Naive thymus-derived CD4-positive, alpha-beta T cell (primary cell): ENCODE measurements around the gene GMDS. TPM values are rescaled to one million over a fixed set of nuclear protein-coding genes. Genes with fewer than 3 reads are reported as not detected.

ENCODE experiments used
- ATAC-seq: fragments of 150-1000 bp; cut with Tn5 transposase; 2 replicates; pipeline ENCODE4 v1.10.0; 2021; ENCODE audit warnings: mild to moderate bottlenecking, moderate library complexity
- CTCF ChIA-PET: fragments of 350-600 bp; sonication (Branson Sonifier 250); formaldehyde crosslinking; loops from one replicate; lab custom pipeline; 2021; ENCODE audit warnings: antibody characterized with exemption; lab: Charles Lee
- POLR2A ChIA-PET: fragments of 350-600 bp; sonication (Branson Sonifier 250); formaldehyde crosslinking; loops from one replicate; lab custom pipeline; 2021; ENCODE audit warnings: antibody characterized with exemption, inconsistent platforms; lab: Charles Lee
- DNase-seq, 9 donors: peaks; one replicate each; pipeline versions ENCODE4 v3.0.0 to v3.0.0-alpha.2; 2020 to 2022; ENCODE audit warnings: mixed read lengths in 1 of 9
- H3K27ac ChIP-seq: one replicate; pipeline ENCODE4 v1.7.0; 2013; ENCODE audit warnings: mild to moderate bottlenecking, low read depth, low read length, moderate library complexity
- H3K27me3 ChIP-seq, 2 donors: one replicate each; pipeline ENCODE4 v1.7.0; 2013; ENCODE audit warnings: low read length in 2 of 2, mild to moderate bottlenecking in 2 of 2, moderate library complexity in 2 of 2; ENCODE audit not compliant: control insufficient read depth in 2 of 2, insufficient read depth in 2 of 2
- H3K36me3 ChIP-seq, 3 experiments: 1 replicate in 2 of 3; 2 replicates in 1 of 3; pipeline ENCODE4 v1.7.0; 2013; ENCODE audit warnings: low read length in 3 of 3, mild to moderate bottlenecking in 3 of 3, moderate library complexity in 1 of 3; ENCODE audit not compliant: insufficient read depth in 3 of 3, control insufficient read depth in 2 of 3
- H3K4me1 ChIP-seq, 2 donors: one replicate each; pipeline ENCODE4 v1.7.0; 2013; ENCODE audit warnings: low read length in 2 of 2, mild to moderate bottlenecking in 2 of 2, moderate library complexity in 1 of 2; ENCODE audit not compliant: control insufficient read depth in 2 of 2, insufficient read depth in 2 of 2
- H3K4me3 ChIP-seq: 2 replicates; pipeline ENCODE4 v1.7.0; 2013; ENCODE audit warnings: mild to moderate bottlenecking, low read length
- H3K9me3 ChIP-seq, 3 experiments: 1 replicate in 2 of 3; 2 replicates in 1 of 3; pipeline ENCODE4 v1.7.0; 2013; ENCODE audit warnings: low read length in 3 of 3; ENCODE audit not compliant: control insufficient read depth in 2 of 3
- H3K27ac Mint-ChIP-seq, 9 donors: one replicate each; pipeline ENCODE4 v1.8.0; 2020 to 2022; ENCODE audit warnings: mixed read lengths in 9 of 9, mild to moderate bottlenecking in 8 of 9, moderate library complexity in 5 of 9, inconsistent platforms in 2 of 9
- H3K27me3 Mint-ChIP-seq, 5 donors: one replicate each; pipeline ENCODE4 v1.8.0; 2021 to 2022; ENCODE audit warnings: mixed read lengths in 5 of 5, mild to moderate bottlenecking in 1 of 5
- H3K36me3 Mint-ChIP-seq, 5 donors: one replicate each; pipeline ENCODE4 v1.8.0; 2020 to 2022; ENCODE audit warnings: mixed read lengths in 5 of 5, mild to moderate bottlenecking in 3 of 5, inconsistent platforms in 1 of 5
- H3K4me1 Mint-ChIP-seq, 7 donors: one replicate each; pipeline ENCODE4 v1.8.0; 2020 to 2022; ENCODE audit warnings: mixed read lengths in 7 of 7, mild to moderate bottlenecking in 3 of 7, inconsistent platforms in 1 of 7
- H3K4me3 Mint-ChIP-seq, 10 donors: one replicate each; pipeline ENCODE4 v1.8.0; 2020 to 2022; ENCODE audit warnings: mild to moderate bottlenecking in 10 of 10, mixed read lengths in 10 of 10, moderate library complexity in 6 of 10, inconsistent platforms in 2 of 10
- H3K9me3 Mint-ChIP-seq, 11 donors: one replicate each; pipeline ENCODE4 v1.8.0; 2020 to 2022; ENCODE audit warnings: mixed read lengths in 11 of 11, mild to moderate bottlenecking in 4 of 11, inconsistent platforms in 1 of 11, moderate library complexity in 1 of 11
- intact Hi-C, 2 donors: fragments of 100-400 bp; cut with micrococcal nuclease; formaldehyde crosslinking; loops; one replicate each; pipeline ENCODE4 v1.15.1; 2023
- polyA plus RNA-seq, 2 donors: library from polyadenylated mRNA; unstranded; fragments of 300-500 nt; fragmentation: Illumina TruSeq; gene quantifications; one replicate each; pipeline ENCODE4 v1.2.3, GENCODE V29; 2021
- total RNA-seq, 6 experiments: library from RNA in 5 of 6; stranded (reverse) in 5 of 6; gene quantifications; 1 replicate in 5 of 6; 2 replicates in 1 of 6; pipeline ENCODE4 v1.2.3 and lab custom pipeline; 2021 to 2026

GMDS gene
- total and polyA plus RNA-seq, 7 experiments from 2014 or later, result 12.7 to 33.9 (median 18.3) TPM

DNA sequence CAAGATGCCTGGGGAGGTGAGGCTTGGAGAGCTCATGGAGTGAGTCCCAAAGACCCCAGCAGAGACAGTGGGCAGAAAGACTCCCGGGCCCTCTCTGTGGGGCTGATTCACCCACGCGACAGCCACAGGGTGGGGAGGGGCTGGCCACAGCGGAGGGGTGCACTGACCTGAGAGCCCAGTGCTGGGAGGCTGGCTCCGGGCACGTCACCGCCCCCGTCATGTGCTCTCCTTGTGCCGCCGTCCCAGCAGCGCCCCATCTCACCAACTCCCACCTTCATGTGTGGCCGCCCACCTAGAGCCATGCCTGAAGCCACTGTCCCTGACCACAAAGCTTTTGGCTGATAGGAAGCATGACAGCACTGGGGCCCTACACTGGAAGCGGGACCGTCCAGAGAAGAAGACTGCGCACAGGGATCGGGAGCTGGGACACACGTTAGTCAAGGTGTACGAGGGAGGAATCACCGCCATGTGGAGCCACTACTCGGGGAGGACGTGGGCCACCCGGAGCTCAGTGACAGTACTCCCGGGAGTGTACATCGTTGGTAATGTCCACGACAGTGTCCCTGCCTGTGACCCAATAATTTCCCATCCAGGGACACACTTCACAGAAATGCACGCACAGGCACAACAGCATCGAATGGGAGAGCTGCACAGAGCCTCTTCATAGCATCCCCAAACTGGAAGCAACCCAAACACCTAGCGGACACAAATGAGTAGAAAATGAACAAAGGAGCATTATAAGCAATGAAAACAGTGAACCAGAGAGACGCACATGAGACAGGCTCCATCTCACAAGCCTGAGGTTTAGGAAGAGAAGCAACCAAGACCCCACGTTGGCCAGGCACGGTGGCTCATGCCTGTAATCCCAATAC, 664.0 kb downstream of the GMDS start:
- Mint-ChIP-seq H3K36me3 (no peaks in the 10 kb centered on the region), H3K4me3 (no peak overlapping the region), H3K27me3 (peaks cover 0 to 9% (median 4%) of the 10 kb centered on the region in 5 donors), H3K27ac (no peak overlapping the region), H3K4me1 (peaks cover 0 to 2% (median 0%) of the 10 kb centered on the region in 7 donors), H3K9me3 (no peaks in the 10 kb centered on the region)
- CTCF ChIA-PET, result no interaction called here
- Histone ChIP-seq H3K9me3 (no peaks in the 10 kb centered on the region), H3K27ac (no peak overlapping the region), H3K4me3 (no peak overlapping the region), H3K27me3 (no peaks in the 10 kb centered on the region), H3K36me3 (no peaks in the 10 kb centered on the region), H3K4me1 (no peaks in the 10 kb centered on the region)
- DNase-seq (no peak), ATAC-seq (no peak)
- intact Hi-C loops, result no loop called here
- POLR2A ChIA-PET, result no interaction called here

DNA sequence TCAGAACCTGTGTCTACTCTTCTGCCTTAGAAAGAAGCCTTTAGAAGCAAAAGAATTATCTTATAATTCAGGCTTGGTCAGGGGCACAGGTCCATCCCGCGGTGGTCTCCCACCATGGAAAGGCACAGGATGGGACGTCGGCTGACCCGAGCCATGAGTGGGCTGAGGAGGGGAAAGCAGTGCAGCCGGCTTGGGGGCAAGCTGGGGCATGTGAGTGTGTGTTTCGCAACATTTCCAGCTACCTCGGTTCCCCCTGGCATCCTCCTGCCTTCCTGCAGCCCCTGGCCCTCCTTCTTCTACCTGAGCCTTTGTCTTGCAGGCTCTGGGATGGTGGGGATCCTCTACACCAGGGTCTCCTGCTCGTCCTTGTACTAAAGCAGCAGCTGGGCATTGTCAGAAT, 664.8 kb downstream of the GMDS start:
- Histone ChIP-seq H3K27ac (no peak overlapping the region), H3K4me1 (no peaks in the 10 kb centered on the region), H3K4me3 (no peak overlapping the region), H3K36me3 (no peaks in the 10 kb centered on the region), H3K9me3 (no peaks in the 10 kb centered on the region), H3K27me3 (no peaks in the 10 kb centered on the region)
- Mint-ChIP-seq H3K36me3 (no peaks in the 10 kb centered on the region), H3K27me3 (peaks cover 0 to 9% (median 4%) of the 10 kb centered on the region in 5 donors), H3K27ac (no peak overlapping the region), H3K4me3 (no peak overlapping the region), H3K9me3 (no peaks in the 10 kb centered on the region), H3K4me1 (no peaks in the 10 kb centered on the region)
- intact Hi-C loops, result no loop called here
- ATAC-seq (no peak), DNase-seq (no peak)
- CTCF ChIA-PET, result no interaction called here
- POLR2A ChIA-PET, result no interaction called here

DNA sequence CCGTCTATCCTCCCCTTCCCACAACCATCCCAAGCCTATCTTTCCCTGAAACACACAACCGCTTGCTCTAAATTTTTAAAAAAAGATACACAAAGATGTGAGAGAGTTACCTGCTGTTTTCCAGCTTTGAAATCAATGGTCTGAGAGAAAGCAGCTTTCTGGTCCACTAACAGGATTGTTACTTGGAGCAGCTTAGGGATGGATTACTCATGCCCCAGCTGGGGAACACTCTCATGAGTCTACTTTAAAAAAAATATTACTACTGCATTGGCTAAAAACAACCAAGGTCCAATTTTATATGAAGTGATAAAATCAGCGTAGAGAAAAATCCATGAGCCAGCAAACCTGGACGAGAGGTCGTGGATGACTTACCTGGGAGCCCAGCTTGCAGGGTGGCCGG, 665.3 kb downstream of the GMDS start:
- Histone ChIP-seq H3K9me3 (no peaks in the 10 kb centered on the region), H3K27me3 (no peaks in the 10 kb centered on the region), H3K4me3 (no peak overlapping the region), H3K27ac (no peak overlapping the region), H3K36me3 (no peaks in the 10 kb centered on the region), H3K4me1 (no peaks in the 10 kb centered on the region)
- DNase-seq (no peak), ATAC-seq (no peak)
- intact Hi-C loops, result no loop called here
- POLR2A ChIA-PET, result no interaction called here
- peaks cover 0 to 9% (median 3%) of the 10 kb centered on the region in 5 donors for H3K27me3 Mint-ChIP-seq
- CTCF ChIA-PET, result interaction anchor here (0.7 kb wide), 1 partner anchor 1160 kb away, joined by 3 read pairs; no protein-coding TSS in a partner anchor
- H3K4me3 Mint-ChIP-seq, result no peak overlapping the region
- H3K36me3 Mint-ChIP-seq, result no peaks in the 10 kb centered on the region
- H3K27ac Mint-ChIP-seq, result no peak overlapping the region
- H3K9me3 Mint-ChIP-seq, result peaks cover 0 to 2% (median 0%) of the 10 kb centered on the region in 11 donors
- no peaks in the 10 kb centered on the region for H3K4me1 Mint-ChIP-seq

DNA sequence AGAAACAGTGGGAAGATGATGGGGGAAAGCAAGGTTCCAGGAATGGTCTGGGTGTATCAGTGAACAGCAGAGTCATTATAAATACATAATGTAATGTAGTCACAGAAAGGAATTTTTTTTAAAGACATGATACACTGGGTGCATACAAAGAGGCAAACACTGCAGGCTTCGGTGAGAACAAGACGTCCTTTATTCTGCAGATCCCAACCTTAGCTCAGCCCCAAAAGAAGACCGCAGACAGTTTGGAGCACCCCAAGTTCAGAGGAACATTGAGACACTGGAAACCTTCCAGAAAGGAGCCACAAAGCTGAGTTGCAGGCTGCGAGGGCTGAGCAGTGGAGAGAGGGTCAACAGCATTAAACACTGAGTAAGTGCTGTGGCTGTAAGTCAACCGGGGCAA, 666.3 kb downstream of the GMDS start:
- H3K27ac Mint-ChIP-seq, result no peak overlapping the region
- POLR2A ChIA-PET, result no interaction called here
- peaks cover 0 to 7% (median 3%) of the 10 kb centered on the region in 5 donors for H3K27me3 Mint-ChIP-seq
- DNase-seq (no peak), ATAC-seq (no peak)
- Histone ChIP-seq H3K4me1 (no peaks in the 10 kb centered on the region), H3K27me3 (no peaks in the 10 kb centered on the region), H3K4me3 (no peak overlapping the region), H3K9me3 (no peaks in the 10 kb centered on the region), H3K27ac (no peak overlapping the region), H3K36me3 (no peaks in the 10 kb centered on the region)
- CTCF ChIA-PET, result no interaction called here
- no peaks in the 10 kb centered on the region for H3K4me1 Mint-ChIP-seq
- H3K36me3 Mint-ChIP-seq, result no peaks in the 10 kb centered on the region
- H3K9me3 Mint-ChIP-seq, result peaks cover 0 to 2% (median 0%) of the 10 kb centered on the region in 11 donors
- H3K4me3 Mint-ChIP-seq, result no peak overlapping the region
- intact Hi-C loops, result no loop called here

DNA sequence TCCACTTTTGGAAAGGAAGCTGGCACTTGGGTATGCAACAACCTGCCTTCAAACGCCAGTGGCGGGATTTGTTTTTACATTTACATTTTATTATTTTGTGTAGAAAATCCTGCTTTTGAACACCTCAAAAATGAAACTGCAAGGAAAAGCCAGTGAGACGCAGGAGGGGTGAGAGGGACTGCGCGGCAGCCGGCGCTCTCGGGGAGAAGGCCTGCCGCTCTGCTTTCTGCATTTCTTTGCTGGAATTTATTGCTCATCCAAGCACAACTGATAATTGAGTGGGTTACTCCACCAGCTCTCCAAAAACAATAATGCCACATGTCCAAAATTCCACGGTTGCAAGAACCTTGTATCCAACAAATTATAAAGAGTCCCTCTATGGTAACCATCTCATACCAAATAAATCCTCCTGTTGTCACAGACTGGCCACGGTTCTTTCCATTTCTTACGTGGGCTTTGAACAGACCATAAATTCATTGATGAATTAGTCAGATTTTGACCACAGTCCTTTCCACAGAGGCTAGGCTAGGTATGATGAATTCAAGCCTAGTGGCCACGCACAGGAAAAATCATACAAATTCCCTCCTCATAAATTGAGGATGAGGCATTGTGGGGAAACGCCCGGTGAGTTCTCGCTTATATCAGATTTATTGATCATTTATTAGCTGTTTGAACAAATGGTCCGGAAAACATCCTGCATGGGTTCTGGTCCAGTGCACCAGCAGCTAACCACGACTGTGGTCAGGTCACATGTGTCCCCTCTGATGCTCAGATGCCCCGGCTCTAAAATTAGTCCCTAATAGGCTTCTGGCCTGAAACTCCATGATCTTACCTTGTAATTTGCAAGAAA, 667.3 kb downstream of the GMDS start:
- ChIA-PET CTCF (no interaction called here), POLR2A (no interaction called here)
- intact Hi-C loops, result no loop called here
- no peaks in the 10 kb centered on the region for H3K36me3 ChIP-seq
- H3K4me3 ChIP-seq, result no peak overlapping the region
- Mint-ChIP-seq H3K4me1 (no peaks in the 10 kb centered on the region), H3K36me3 (no peaks in the 10 kb centered on the region), H3K27ac (no peak overlapping the region), H3K27me3 (peaks cover 0 to 10% (median 3%) of the 10 kb centered on the region in 5 donors), H3K9me3 (peaks cover 0 to 2% (median 0%) of the 10 kb centered on the region in 11 donors), H3K4me3 (no peak overlapping the region)
- no peaks in the 10 kb centered on the region for H3K4me1 ChIP-seq
- no peaks in the 10 kb centered on the region for H3K27me3 ChIP-seq
- DNase-seq, result no peak
- no peak for ATAC-seq
- no peak overlapping the region for H3K27ac ChIP-seq
- no peaks in the 10 kb centered on the region for H3K9me3 ChIP-seq

DNA sequence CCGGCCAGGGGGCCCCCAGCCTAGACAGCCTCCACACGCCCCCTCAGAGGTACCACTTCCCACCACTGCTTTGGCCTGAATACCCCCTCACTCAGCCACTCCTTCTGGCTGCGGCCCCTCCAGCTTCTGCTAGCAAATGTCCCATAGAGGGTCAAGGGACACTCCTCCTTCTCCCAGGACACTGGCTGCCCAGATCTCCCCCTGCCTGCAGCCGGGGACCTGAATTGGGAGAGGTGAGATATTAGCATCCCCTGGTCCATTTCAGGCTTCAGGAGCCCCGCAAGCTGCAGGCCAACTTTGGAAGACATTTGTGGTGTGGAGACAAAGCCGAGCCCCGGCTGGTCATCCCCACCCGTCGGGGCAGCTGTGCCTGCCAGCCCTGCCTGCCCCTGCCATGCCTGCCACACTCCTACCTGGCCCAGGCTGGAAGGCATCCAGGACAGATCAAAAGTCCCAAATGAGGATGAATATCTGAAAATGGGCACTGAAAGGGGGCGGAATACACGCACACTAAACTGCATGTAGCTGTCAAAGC, 668.2 kb downstream of the GMDS start:
- POLR2A ChIA-PET, result no interaction called here
- peaks cover 0 to 4% (median 0%) of the 10 kb centered on the region in 11 donors for H3K9me3 Mint-ChIP-seq
- CTCF ChIA-PET, result no interaction called here
- no peak overlapping the region for H3K27ac ChIP-seq
- no peak overlapping the region for H3K4me3 Mint-ChIP-seq
- ATAC-seq (no peak), DNase-seq (no peak)
- no peaks in the 10 kb centered on the region for H3K27me3 ChIP-seq
- H3K27ac Mint-ChIP-seq, result no peak overlapping the region
- no peaks in the 10 kb centered on the region for H3K4me1 Mint-ChIP-seq
- no peaks in the 10 kb centered on the region for H3K36me3 ChIP-seq
- H3K27me3 Mint-ChIP-seq, result peaks cover 0 to 10% (median 3%) of the 10 kb centered on the region in 5 donors
- H3K9me3 ChIP-seq, result no peaks in the 10 kb centered on the region
- H3K36me3 Mint-ChIP-seq, result no peaks in the 10 kb centered on the region
- no peak overlapping the region for H3K4me3 ChIP-seq
- no peaks in the 10 kb centered on the region for H3K4me1 ChIP-seq
- intact Hi-C loops, result no loop called here
